Liver (tissue), 3 donors: Measurements from ENCODE around the gene NFIA.

Source experiments
- CTCF ChIP-seq: fragments of 150-350 bp; IDR thresholded peaks from 2 replicates; pipeline ENCODE4 v1.5.1; 2017; ENCODE audit warnings: improper control_type of control experiment, low read depth, low read length; ENCODE audit not compliant: missing input control
- EGR1 ChIP-seq, 2 donors: IDR thresholded peaks; 2 replicates each; pipeline ENCODE4 v1.6.1; 2016 to 2018; ENCODE audit warnings: antibody characterized with exemption in 2 of 2, low read depth in 2 of 2
- GABPA ChIP-seq, 2 donors: IDR thresholded peaks in 1 of 2; conservative IDR thresholded peaks in 1 of 2; 2 replicates each; pipeline ENCODE4 v1.6.1; 2016; ENCODE audit warnings: antibody characterized with exemption in 2 of 2, mild to moderate bottlenecking in 1 of 2, moderate library complexity in 1 of 2
- HNF4A ChIP-seq, 2 donors: conservative IDR thresholded peaks; 2 replicates each; pipeline ENCODE4 v1.6.1; 2016; ENCODE audit warnings: antibody characterized with exemption in 2 of 2, mild to moderate bottlenecking in 2 of 2
- RAD21 ChIP-seq, 2 donors: IDR thresholded peaks; 2 replicates each; pipeline ENCODE4 v1.6.1; 2016; ENCODE audit warnings: antibody characterized with exemption in 2 of 2, mild to moderate bottlenecking in 2 of 2
- TF ChIP-seq, protein P1 (sequence below): IDR thresholded peaks from 2 replicates; pipeline ENCODE4 v1.6.1; 2016; ENCODE audit warnings: antibody characterized with exemption
- TF ChIP-seq, protein P2 (sequence below): IDR thresholded peaks from 2 replicates; pipeline ENCODE4 v1.6.1; 2016; ENCODE audit warnings: antibody characterized with exemption, mild to moderate bottlenecking
- donor health status: healthy.
- donor health status: healthy.

GRCh38 chr1:61374156-61374555 lies 291.8 kb downstream of the NFIA start:
- TF ChIP-seq CTCF (no peak), HNF4A (conservative IDR thresholded peaks at IDR 0.05) (no peak), RAD21 (IDR thresholded peaks at IDR 0.05) (no peak), GABPA (IDR thresholded peaks at IDR 0.05 in 1 of 2, conservative IDR thresholded peaks at IDR 0.05 in 1 of 2) (no peak), EGR1 (IDR thresholded peaks at IDR 0.05; ENCODE audit: low read depth in 2 of 2) (no peak)
- TF ChIP-seq, protein P1, sequence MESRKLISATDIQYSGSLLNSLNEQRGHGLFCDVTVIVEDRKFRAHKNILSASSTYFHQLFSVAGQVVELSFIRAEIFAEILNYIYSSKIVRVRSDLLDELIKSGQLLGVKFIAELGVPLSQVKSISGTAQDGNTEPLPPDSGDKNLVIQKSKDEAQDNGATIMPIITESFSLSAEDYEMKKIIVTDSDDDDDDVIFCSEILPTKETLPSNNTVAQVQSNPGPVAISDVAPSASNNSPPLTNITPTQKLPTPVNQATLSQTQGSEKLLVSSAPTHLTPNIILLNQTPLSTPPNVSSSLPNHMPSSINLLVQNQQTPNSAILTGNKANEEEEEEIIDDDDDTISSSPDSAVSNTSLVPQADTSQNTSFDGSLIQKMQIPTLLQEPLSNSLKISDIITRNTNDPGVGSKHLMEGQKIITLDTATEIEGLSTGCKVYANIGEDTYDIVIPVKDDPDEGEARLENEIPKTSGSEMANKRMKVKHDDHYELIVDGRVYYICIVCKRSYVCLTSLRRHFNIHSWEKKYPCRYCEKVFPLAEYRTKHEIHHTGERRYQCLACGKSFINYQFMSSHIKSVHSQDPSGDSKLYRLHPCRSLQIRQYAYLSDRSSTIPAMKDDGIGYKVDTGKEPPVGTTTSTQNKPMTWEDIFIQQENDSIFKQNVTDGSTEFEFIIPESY, result no peak
- TF ChIP-seq, protein P2, sequence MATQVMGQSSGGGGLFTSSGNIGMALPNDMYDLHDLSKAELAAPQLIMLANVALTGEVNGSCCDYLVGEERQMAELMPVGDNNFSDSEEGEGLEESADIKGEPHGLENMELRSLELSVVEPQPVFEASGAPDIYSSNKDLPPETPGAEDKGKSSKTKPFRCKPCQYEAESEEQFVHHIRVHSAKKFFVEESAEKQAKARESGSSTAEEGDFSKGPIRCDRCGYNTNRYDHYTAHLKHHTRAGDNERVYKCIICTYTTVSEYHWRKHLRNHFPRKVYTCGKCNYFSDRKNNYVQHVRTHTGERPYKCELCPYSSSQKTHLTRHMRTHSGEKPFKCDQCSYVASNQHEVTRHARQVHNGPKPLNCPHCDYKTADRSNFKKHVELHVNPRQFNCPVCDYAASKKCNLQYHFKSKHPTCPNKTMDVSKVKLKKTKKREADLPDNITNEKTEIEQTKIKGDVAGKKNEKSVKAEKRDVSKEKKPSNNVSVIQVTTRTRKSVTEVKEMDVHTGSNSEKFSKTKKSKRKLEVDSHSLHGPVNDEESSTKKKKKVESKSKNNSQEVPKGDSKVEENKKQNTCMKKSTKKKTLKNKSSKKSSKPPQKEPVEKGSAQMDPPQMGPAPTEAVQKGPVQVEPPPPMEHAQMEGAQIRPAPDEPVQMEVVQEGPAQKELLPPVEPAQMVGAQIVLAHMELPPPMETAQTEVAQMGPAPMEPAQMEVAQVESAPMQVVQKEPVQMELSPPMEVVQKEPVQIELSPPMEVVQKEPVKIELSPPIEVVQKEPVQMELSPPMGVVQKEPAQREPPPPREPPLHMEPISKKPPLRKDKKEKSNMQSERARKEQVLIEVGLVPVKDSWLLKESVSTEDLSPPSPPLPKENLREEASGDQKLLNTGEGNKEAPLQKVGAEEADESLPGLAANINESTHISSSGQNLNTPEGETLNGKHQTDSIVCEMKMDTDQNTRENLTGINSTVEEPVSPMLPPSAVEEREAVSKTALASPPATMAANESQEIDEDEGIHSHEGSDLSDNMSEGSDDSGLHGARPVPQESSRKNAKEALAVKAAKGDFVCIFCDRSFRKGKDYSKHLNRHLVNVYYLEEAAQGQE, result no peak
